HEK293 (cell line): Measurements from ENCODE around the gene PDZRN4.

Experiments
- CTCF ChIA-PET: fragments of 350-600 bp; formaldehyde crosslinking; extraction: SDS; loops from one replicate; lab custom pipeline; 2021; ENCODE audit warnings: antibody characterized with exemption; lab: Yijun Ruan, JAX
- POLR2A ChIA-PET: fragments of 300-600 bp; formaldehyde crosslinking; extraction: SDS; loops from one replicate; lab custom pipeline; 2020; ENCODE audit warnings: antibody characterized with exemption, inconsistent platforms; lab: Yijun Ruan, JAX
- H3K27ac ChIP-seq: fragments of 200-500 bp; sonication (Bioruptor generic); 2 replicates; pipeline ENCODE4 v1.5.1; 2014; ENCODE audit warnings: low read depth, low read length, control low read depth, inconsistent platforms; ENCODE audit errors: extremely low read depth
- H3K36me3 ChIP-seq, 2 experiments: fragments of 200-500 bp in 1 of 2; sonication (Bioruptor generic) in 1 of 2; 1 replicate in 1 of 2; 2 replicates in 1 of 2; pipeline ENCODE4 v1.5.1; 2014 to 2017; ENCODE audit warnings: inconsistent platforms in 2 of 2, low read length in 2 of 2; ENCODE audit not compliant: control insufficient read depth in 2 of 2, insufficient read depth in 1 of 2
- H3K4me1 ChIP-seq: fragments of 200-500 bp; sonication (Bioruptor generic); 2 replicates; pipeline ENCODE4 v1.5.1; 2014; ENCODE audit warnings: mild to moderate bottlenecking, low read length, inconsistent platforms; ENCODE audit not compliant: control insufficient read depth, insufficient read depth
- H3K4me3 ChIP-seq: 2 replicates; pipeline ENCODE4 v1.5.1; 2011; ENCODE audit warnings: low read depth, mild to moderate bottlenecking, control low read depth, low read length, moderate library complexity
- H3K9me3 ChIP-seq: fragments of 200-500 bp; sonication (Bioruptor generic); 2 replicates; pipeline ENCODE4 v1.5.1; 2014; ENCODE audit warnings: low read depth, low read length, inconsistent platforms; ENCODE audit not compliant: control insufficient read depth, insufficient read depth
- EGR2 ChIP-seq: fragments of 450-650 bp; formaldehyde crosslinking; IDR thresholded peaks from 2 replicates; pipeline ENCODE4 v1.5.1; 2016; ENCODE audit warnings: low read depth, missing biosample characterization, missing genetic modification characterization
- GFI1B ChIP-seq: fragments of 450-650 bp; formaldehyde crosslinking; IDR thresholded peaks from 2 replicates; pipeline ENCODE4 v1.5.1; 2016; ENCODE audit warnings: missing biosample characterization, missing genetic modification characterization
- GLI4 ChIP-seq: fragments of 450-650 bp; formaldehyde crosslinking; IDR thresholded peaks from 2 replicates; pipeline ENCODE4 v1.5.1; 2016; ENCODE audit warnings: missing biosample characterization, missing genetic modification characterization
- KLF1 ChIP-seq: fragments of 450-650 bp; formaldehyde crosslinking; IDR thresholded peaks from 2 replicates; pipeline ENCODE4 v1.5.1; 2016; ENCODE audit warnings: missing biosample characterization, missing genetic modification characterization
- KLF10 ChIP-seq: fragments of 450-650 bp; IDR thresholded peaks from 2 replicates; pipeline ENCODE4 v1.5.1; 2018; ENCODE audit warnings: missing biosample characterization, mild to moderate bottlenecking, missing genetic modification characterization
- TCF7L2 ChIP-seq: IDR thresholded peaks from 2 replicates; pipeline ENCODE4 v1.6.1; 2011; ENCODE audit warnings: low read depth, mild to moderate bottlenecking, inconsistent platforms, low read length, moderate library complexity, borderline replicate concordance
- WT1 ChIP-seq: fragments of 450-650 bp; formaldehyde crosslinking; IDR thresholded peaks from 2 replicates; pipeline ENCODE4 v1.5.1; 2016; ENCODE audit warnings: missing biosample characterization, missing genetic modification characterization
- YY1 ChIP-seq: fragments of 450-650 bp; formaldehyde crosslinking; IDR thresholded peaks from 2 replicates; pipeline ENCODE4 v1.5.1; 2018; ENCODE audit warnings: missing biosample characterization, missing genetic modification characterization
- ZBTB48 ChIP-seq: fragments of 450-650 bp; formaldehyde crosslinking; IDR thresholded peaks from 2 replicates; pipeline ENCODE4 v1.5.1; 2016; ENCODE audit warnings: missing biosample characterization, missing genetic modification characterization
- ZNF10 ChIP-seq: fragments of 450-650 bp; formaldehyde crosslinking; IDR thresholded peaks from 2 replicates; pipeline ENCODE4 v1.5.1; 2017; ENCODE audit warnings: missing biosample characterization, missing genetic modification characterization
- ZNF112 ChIP-seq: fragments of 450-650 bp; formaldehyde crosslinking; IDR thresholded peaks from 2 replicates; pipeline ENCODE4 v1.5.0; 2017; ENCODE audit warnings: missing biosample characterization, missing genetic modification characterization
- ZNF19 ChIP-seq: fragments of 450-650 bp; formaldehyde crosslinking; IDR thresholded peaks from 2 replicates; pipeline ENCODE4; 2016; ENCODE audit warnings: missing biosample characterization, missing genetic modification characterization, low read depth
- ZNF391 ChIP-seq: fragments of 450-650 bp; formaldehyde crosslinking; IDR thresholded peaks from 2 replicates; pipeline ENCODE4 v1.5.1; 2016; ENCODE audit warnings: low read depth, missing biosample characterization, missing genetic modification characterization, borderline replicate concordance
- ZNF433 ChIP-seq: fragments of 450-650 bp; formaldehyde crosslinking; IDR thresholded peaks from 2 replicates; pipeline ENCODE4 v1.5.1; 2016; ENCODE audit warnings: missing biosample characterization, missing genetic modification characterization, low read depth
- ZNF76 ChIP-seq: fragments of 450-650 bp; formaldehyde crosslinking; IDR thresholded peaks from 2 replicates; pipeline ENCODE4; 2016; ENCODE audit warnings: low read depth, missing biosample characterization, missing genetic modification characterization, borderline replicate concordance
- TF ChIP-seq, protein P1 (sequence below): fragments of 450-650 bp; formaldehyde crosslinking; IDR thresholded peaks from 2 replicates; pipeline ENCODE4 v1.5.1; 2016; ENCODE audit warnings: missing biosample characterization, missing genetic modification characterization, borderline replicate concordance

Gene PDZRN4

DNA sequence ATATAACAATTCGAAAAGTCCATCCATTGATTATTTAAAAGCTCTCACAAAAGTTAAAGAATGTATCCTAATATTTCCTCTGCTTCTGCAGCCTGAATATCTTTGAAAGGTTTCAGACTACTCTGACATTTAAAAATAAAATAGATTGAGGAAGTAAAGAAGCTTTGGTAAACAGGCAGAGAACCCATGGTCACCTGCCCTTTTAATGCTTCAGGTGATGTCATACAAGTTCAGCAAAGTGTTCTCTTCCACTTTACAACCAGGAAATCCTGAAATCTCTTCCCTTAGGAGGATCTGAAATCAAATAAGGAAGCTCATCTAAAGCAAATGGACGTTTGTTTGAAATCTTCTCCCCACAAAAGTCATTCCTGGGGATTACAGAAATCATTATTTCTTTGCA is 322.4 kb downstream of the PDZRN4 start:
- H3K27ac ChIP-seq = no peak overlapping the region
- POLR2A ChIA-PET = no interaction called here
- no peak for TF ChIP-seq KLF10 (tag by site-specific recombination)
- no peak for TF ChIP-seq YY1 (tag by site-specific recombination)
- TF ChIP-seq ZNF76 = no peak
- TF ChIP-seq, all 188 proteins: peak for 0
- Histone ChIP-seq H3K36me3 (no peaks in the 10 kb centered on the region), H3K4me1 (peaks cover 4% of the 10 kb centered on the region), H3K9me3 (no peaks in the 10 kb centered on the region), H3K4me3 (no peak overlapping the region)
- CTCF ChIA-PET = interaction anchor here (0.8 kb wide), 1 partner anchor 154 kb away, joined by 4 read pairs; no protein-coding TSS in a partner anchor

DNA sequence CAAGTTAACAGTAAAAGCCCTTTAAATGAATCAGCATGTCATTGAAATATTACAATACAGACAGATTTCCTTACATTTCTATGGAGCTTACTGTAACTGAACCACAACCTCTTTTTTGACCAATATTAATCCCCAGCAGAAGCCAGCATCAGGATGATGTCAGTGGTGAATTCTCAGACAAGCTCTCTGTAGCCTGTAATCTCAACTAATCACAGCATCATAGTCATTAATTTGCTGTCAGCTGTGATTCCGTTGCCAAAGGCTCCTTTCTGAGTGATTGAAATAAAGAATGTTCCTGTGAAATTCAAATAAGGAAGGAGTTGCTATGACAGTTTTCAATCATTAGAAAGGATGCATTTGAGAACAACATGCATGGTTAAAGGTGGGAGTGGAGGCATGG is 323.1 kb downstream of the PDZRN4 start:
- TF ChIP-seq ZBTB48 (tag by site-specific recombination) = no peak
- TF ChIP-seq GFI1B (tag by site-specific recombination) = 0 out of 2 replicates have a peak, but pooled peaks have one; percentile 39
- no peak for TF ChIP-seq ZNF391 (tag by site-specific recombination)
- no peak for TF ChIP-seq EGR2 (tag by site-specific recombination)
- no peak for TF ChIP-seq ZNF433 (tag by site-specific recombination)
- ChIA-PET CTCF (no interaction called here), POLR2A (no interaction called here)
- no peak overlapping the region for H3K4me3 ChIP-seq
- H3K4me1 ChIP-seq = peaks cover 4% of the 10 kb centered on the region
- no peaks in the 10 kb centered on the region for H3K36me3 ChIP-seq
- H3K9me3 ChIP-seq = no peaks in the 10 kb centered on the region
- H3K27ac ChIP-seq = no peak overlapping the region

DNA sequence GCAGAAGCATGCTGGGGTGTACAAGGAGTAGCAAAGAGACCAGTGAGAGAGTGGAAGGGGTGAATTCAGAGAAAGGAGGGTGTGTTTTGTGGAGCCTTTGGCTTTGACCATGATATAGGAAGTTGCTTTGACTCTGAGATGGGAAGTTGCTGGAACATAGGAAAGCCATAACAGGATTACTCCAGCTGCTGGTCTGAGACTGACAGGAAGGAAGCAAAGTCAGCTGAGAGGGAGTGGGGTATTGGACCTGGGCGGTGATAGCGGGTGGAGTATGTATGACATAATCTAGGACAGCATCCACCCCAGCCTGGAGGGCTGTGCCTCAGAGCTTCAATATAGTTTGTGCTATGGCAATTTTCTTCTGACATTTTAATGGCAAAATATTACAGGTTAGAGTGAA is 324.4 kb downstream of the PDZRN4 start:
- Histone ChIP-seq H3K27ac (no peak overlapping the region), H3K4me1 (peaks cover 4% of the 10 kb centered on the region), H3K9me3 (no peaks in the 10 kb centered on the region), H3K36me3 (no peaks in the 10 kb centered on the region), H3K4me3 (no peak overlapping the region)
- CTCF ChIA-PET = interaction anchor here (1.9 kb wide), 1 partner anchor 172 kb away, joined by 7 read pairs; no protein-coding TSS in a partner anchor
- POLR2A ChIA-PET = no interaction called here
- peak; percentile 69 for TF ChIP-seq KLF1
- no peak for TF ChIP-seq TCF7L2

DNA sequence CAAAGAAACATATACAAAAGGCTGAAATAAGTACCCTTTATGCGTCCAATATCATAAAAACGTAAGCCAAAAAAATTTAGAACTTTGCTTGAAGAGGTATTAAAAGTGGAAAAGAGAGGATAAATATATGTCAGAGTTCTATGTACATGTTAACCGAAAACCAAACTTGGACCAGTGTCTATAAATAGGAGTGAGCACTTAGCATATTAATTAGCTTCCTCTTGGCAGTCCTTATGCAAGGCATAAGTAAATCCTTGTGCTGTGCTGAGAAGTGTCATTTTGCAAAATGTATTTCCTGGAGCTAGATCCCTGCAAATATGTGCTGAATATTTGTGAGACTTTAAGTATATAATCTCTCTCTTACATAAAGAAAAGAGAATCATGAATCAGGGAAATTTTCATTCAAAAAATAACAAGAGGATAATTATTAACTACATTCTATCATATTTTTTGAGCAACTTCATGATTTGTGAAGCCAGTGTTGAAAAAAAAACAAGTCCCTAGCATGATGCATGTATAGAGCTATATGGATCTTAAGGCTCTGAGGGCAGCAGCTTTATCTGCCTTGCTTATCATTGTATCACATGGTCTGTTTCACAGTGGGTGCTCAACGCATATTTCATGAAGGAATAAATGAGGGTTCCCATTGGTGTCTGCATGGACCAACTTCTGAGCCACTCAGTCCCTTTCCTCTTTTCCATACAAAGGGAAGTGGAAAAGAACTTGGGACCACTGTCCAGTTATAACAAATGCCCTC is 326.1 kb downstream of the PDZRN4 start:
- Histone ChIP-seq H3K9me3 (no peaks in the 10 kb centered on the region), H3K4me3 (no peak overlapping the region), H3K27ac (no peak overlapping the region), H3K36me3 (no peaks in the 10 kb centered on the region), H3K4me1 (peaks cover 4% of the 10 kb centered on the region)
- CTCF ChIA-PET = interaction anchor here (0.6 to 0.8 kb wide), 3 partner anchors 817 to 1077 kb away, joined by 3 to 4 read pairs (median 4); no protein-coding TSS in a partner anchor
- POLR2A ChIA-PET = no interaction called here
- TF ChIP-seq ZNF112 (tag by site-specific recombination) (no peak), WT1 (tag by site-specific recombination) (no peak), ZNF19 (no peak), GLI4 (tag by site-specific recombination) (no peak)

DNA sequence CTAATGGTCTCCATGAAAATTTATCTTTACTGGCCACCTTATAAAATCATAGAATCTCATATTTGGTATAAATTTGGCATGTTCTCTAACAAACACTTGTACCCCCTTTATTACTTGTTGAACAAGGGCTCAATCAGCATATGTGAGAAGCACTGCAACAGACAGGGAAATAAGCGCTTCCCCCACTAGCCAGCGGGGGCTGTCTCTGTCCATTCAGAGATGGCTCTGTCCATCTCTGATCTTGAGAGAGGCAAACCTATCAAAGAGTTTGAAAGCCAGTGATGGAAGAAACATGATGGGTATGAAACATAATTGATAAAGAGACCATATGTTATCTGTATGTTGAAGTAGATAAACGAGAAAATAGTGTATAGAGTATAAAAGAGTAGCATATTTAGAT is 326.8 kb downstream of the PDZRN4 start:
- CTCF ChIA-PET = interaction anchor here (0.6 to 1.1 kb wide), 3 partner anchors 149 to 1018 kb away, joined by 3 to 4 read pairs (median 4); no protein-coding TSS in a partner anchor
- no peaks in the 10 kb centered on the region for H3K9me3 ChIP-seq
- H3K4me3 ChIP-seq = no peak overlapping the region
- POLR2A ChIA-PET = no interaction called here
- H3K36me3 ChIP-seq = no peaks in the 10 kb centered on the region
- H3K27ac ChIP-seq = no peak overlapping the region
- H3K4me1 ChIP-seq = peaks cover 4% of the 10 kb centered on the region
- no peak for TF ChIP-seq ZNF10 (tag by site-specific recombination)
- TF ChIP-seq, protein P1, sequence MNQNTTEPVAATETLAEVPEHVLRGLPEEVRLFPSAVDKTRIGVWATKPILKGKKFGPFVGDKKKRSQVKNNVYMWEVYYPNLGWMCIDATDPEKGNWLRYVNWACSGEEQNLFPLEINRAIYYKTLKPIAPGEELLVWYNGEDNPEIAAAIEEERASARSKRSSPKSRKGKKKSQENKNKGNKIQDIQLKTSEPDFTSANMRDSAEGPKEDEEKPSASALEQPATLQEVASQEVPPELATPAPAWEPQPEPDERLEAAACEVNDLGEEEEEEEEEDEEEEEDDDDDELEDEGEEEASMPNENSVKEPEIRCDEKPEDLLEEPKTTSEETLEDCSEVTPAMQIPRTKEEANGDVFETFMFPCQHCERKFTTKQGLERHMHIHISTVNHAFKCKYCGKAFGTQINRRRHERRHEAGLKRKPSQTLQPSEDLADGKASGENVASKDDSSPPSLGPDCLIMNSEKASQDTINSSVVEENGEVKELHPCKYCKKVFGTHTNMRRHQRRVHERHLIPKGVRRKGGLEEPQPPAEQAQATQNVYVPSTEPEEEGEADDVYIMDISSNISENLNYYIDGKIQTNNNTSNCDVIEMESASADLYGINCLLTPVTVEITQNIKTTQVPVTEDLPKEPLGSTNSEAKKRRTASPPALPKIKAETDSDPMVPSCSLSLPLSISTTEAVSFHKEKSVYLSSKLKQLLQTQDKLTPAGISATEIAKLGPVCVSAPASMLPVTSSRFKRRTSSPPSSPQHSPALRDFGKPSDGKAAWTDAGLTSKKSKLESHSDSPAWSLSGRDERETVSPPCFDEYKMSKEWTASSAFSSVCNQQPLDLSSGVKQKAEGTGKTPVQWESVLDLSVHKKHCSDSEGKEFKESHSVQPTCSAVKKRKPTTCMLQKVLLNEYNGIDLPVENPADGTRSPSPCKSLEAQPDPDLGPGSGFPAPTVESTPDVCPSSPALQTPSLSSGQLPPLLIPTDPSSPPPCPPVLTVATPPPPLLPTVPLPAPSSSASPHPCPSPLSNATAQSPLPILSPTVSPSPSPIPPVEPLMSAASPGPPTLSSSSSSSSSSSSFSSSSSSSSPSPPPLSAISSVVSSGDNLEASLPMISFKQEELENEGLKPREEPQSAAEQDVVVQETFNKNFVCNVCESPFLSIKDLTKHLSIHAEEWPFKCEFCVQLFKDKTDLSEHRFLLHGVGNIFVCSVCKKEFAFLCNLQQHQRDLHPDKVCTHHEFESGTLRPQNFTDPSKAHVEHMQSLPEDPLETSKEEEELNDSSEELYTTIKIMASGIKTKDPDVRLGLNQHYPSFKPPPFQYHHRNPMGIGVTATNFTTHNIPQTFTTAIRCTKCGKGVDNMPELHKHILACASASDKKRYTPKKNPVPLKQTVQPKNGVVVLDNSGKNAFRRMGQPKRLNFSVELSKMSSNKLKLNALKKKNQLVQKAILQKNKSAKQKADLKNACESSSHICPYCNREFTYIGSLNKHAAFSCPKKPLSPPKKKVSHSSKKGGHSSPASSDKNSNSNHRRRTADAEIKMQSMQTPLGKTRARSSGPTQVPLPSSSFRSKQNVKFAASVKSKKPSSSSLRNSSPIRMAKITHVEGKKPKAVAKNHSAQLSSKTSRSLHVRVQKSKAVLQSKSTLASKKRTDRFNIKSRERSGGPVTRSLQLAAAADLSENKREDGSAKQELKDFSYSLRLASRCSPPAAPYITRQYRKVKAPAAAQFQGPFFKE (tag by site-specific recombination) = no peak
